EL (cell line): ENCODE data around the gene SH3RF2.

Experiments
- DNase-seq: peaks from one replicate; pipeline ENCODE4 v3.0.0-alpha.2; 2016

SH3RF2 gene

DNA sequence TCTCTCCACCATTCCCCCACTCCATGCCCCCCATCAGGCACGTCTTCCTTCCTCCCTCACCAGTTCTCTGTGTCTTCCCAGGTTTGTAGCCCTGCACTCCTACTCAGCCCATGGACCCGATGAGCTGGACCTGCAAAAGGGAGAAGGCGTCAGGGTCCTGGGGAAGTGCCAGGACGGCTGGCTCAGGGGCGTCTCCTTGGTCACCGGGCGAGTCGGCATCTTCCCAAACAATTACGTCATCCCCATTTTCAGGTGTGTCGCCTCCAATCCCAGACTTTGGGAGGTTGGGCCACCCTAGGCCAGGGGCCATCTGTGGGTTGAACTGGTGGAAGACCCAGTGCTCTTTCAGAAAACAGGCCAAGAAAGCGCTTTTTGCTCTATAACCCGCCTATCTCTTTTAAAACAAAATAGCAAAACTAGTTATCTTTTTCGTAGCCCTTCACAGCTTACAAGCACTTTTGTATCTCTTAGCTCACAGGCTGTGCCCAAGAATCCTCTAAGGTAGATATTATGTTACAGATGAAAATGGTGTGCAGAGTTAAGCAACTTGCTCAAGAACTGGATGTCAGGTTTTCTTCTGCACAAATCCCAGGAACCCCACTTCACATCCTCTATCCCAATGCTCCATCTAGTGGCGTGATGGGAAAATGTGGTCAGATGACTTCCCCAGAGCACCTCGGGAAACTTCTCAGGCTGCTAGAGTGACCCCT is 112.8 kb downstream of the SH3RF2 start:
- DNase-seq, result peak; percentile 76

DNA sequence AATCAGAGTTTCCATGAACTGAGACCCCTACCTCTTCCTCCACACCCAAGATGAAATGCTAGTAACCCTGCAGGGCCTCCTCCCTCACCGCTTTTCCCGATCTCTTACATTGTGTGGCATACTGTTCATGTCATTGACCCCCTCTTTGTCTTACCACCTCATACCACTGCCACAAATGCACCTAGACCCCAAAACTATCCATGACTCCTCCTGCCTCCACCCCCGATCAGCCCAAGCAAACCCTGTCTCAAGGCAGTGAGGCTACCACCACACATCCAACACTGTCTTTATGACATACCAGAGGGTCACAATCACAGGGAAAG is 113.3 kb downstream of the SH3RF2 start:
- no peak for DNase-seq

DNA sequence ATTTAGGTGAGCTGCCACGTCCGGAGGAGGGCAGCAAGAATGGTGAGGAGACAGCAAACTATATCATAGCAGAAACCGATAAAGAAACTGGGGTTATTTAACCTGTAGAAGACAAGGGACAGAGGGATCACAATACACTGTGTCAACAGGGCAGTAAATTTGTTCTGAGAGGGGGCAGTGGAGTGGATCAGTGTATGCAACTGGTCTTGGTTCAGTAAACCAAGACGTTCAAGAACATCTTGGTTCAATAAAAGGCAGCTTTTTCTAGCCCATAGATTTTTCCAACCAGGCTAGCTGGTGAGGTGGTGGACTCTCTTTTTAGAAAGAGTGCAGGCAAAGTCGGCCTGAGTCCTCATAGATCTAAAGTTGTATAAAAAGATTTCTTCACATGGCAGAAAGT is 113.7 kb downstream of the SH3RF2 start:
- DNase-seq, result no peak

DNA sequence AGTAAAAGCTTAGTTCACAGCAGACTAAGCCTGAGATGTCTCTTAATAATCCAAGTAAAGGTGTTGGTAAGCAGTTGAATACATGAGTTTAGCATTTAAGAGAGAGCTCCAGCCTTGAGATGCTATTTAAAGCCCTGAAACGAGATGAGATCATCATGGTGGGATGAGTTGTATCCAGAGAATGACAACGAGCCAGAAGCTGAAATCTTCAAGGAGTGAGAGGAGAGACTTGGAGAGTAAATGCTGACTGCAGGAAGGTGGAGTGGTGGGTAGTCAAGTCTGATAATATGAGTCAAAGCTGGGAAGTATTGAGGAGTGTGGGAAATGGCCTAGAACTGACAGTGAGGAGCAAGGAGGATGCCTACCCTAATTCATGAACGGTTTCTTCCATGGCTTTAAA is 115.3 kb downstream of the SH3RF2 start:
- peak; percentile 69 for DNase-seq

DNA sequence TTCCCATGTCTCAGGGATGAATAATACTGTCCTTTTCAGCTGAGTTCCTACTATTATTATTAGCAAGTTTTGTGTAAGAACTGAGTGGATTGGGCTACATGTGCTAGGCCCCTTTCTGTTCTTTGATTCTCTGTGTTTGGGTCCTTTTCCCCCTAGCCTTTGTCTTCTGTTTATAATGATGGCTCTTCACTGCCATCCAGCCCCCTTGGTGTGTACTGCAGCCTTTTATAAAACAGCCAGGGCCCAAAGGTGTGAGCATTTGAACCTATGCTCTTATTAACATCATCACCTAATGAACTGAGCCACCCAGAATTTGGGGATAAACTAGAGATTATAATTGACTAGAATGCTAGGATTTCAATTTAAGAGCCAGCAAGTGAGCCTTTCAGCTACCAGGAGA is 116.4 kb downstream of the SH3RF2 start:
- no peak for DNase-seq

DNA sequence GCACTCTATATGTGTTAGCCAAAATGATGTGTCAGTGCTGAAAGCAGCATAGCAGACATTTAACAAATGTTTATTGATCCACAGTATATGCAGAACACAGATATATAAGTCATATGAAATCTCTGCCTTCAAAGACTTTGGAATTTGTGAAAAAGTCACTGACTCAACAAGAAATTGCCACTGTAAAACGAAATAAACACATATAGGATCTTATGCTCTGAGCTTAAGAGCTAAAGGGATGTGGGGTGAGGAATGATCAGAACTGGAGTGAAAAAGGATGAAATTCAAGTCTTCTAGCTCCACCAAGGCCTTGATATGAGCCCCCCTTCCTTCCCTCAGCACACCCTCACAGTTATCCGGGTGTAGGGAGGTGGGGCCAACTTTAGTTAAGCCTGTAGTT is 119.1 kb downstream of the SH3RF2 start:
- no peak for DNase-seq

DNA sequence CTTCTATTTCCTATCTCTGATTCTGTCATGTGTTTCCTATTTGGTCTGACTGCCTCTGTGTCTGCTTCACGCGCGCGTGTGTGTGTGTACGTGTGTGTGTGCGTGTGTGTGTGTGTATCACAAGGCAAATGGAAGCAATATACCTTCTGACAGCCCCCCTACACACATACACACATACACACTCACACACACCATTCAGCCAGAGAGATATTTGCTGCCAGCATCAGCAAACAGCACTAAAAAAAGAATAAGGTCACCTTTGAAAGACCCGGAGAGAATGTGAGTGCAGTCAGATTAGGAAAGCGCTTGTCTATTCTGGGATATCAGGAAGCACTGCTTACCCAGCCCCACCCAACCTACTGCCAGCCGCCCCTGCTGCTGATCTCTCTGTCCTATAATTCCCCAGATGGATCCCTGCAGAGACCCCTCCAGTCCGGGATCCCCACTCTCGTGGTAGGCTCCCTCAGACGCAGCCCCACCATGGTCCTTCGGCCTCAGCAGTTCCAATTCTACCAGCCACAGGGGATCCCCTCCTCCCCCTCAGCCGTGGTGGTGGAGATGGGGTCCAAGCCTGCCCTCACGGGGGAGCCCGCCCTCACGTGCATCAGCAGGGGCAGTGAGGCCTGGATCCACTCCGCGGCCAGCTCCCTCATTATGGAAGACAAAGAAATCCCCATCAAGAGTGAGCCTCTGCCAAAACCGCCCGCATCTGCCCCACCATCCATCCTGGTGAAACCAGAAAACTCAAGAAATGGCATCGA is 123.3 kb downstream of the SH3RF2 start:
- DNase-seq, result no peak

DNA sequence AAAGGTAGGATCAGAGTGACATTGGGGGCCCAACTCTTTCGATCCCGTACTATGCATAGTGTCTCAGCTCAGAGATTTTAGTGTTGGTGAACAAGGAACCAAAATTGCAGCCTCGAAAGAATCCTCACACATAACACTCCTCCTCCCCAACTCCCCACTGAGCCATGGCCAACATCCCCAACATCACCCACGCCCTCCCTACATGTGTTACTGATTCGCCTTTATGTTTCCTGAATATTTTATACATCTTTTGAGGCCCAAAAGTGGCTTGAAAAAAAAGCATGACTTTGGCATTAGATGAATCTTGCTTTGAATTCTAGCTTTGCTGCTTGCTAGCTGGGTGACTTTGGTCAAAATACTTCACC is 123.8 kb downstream of the SH3RF2 start:
- DNase-seq, result no peak

DNA sequence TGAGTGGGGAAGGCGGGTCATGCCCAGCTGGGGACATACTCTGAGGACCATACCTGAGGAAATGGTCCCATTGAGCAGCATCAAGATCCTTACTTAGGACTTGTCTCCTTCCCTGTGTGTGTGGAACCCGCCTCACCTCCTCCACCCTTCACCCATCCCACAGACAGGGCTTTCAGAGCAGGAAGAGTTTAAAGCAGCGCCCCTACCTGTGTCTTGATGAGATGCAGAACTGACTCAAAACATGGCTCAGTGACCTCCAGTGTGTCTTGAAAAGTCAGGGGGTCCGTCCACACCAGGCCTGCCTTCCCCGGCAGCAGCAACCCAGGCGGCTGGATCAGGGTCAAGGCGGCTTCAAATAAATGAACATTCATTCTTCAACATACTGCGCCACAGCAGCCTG is 130.6 kb downstream of the SH3RF2 start:
- no peak for DNase-seq

DNA sequence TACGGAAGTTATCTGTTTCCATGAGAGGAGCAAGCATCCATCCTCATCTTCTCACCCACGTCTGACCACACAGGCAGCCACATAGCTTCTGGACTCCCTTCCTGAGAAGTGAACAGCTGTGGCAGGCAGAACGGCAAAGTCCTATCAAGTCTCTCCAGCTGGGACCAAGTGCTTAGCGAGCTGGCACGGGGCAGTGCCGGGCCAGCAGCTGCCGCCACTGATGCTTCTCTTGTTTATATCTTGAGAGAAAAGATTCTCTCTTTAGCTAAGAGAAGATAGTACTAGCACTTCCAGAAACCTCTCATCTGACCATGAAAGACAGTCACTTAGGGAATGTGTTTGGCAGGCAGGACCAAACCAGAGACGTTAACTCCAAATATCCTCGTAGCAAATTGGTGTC is 131.8 kb downstream of the SH3RF2 start:
- DNase-seq, result no peak

DNA sequence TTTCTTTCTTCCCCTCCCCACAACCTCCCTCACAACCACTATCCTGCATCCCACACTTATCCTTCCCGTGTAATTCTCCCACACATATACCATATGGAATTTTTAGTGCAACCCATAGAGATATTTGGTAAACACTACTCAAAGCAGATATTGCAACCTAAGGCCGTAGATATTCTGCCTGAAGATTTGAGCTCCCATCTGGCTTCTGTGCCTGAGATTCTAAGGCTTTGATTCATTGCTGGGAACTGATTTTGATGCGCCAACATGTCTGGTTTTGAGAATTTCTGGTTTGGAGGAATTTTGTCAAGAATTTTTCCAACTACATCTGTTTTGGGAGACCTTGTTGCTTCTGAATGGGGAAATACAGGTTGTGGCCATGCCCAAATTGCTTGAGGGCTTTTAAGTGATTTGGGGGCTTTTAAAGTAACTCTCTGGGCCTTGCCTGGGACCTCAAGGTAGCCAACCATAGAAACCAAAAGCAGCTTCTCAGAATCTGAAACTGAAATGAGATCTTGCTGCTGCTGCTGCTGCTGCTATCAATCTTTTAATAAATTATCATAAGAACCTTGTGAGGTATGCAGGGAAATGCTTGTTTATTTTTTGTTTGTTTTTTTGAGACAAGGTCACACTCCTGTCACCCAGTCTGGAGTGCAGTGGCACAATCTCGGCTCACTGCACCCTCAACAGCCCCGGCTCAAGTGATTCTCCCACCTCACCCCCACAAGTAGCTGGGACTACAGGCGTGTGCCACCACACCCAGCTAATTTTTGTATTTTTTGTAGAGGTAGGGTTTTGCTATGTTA is 132.8 kb downstream of the SH3RF2 start:
- no peak for DNase-seq

DNA sequence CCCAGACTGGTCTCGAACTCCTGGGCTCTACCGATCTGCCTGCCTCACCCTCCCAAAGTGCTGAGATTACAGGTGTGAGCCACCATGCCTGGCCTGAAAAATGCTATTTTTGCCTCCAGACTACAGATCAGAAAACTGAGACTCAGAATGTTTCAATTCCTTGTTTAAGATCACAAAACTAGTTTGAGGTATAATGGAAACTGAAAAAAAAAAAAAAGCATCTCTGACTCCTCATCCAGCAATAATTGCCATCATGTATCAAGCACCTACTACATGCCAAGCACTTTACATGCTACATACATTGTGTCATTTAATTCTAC is 133.4 kb downstream of the SH3RF2 start:
- no peak for DNase-seq

DNA sequence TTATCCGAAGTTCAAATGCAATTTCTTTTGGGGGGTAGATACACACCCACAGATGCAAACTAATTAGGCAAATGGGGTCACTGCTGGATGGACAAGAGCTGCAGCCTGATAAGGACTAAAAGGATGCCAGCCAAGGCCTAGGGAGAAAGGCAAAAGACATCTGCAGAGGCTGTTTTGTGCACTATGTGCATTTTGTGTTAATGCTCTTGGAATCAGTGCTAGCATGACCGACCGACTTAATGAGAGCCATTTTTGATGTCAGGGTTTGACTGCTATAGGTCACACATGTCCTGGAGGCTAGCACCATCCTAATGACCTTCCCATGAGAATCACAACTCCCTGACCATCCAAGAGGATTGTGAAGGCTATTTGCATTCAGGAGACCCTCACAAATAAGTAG is 134.4 kb downstream of the SH3RF2 start:
- no peak for DNase-seq

DNA sequence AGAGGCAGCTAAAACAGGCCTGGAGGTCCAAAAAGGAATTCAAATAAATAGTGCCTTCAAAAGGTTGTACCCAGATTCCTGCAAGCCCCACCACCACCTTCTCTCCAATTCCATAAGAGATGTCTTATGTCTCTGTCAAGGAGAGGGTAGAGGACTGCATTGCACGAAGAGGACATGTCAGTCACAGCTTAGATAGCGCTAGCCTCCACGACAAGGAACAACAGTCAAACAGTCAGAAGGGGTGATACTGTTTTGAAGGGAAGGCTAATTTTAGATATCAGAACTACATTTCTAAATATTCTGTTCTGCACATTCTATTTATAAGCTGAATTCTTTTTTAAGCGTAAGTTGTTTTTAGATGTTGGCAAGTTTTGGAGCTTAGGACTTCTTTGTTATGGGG is 134.8 kb downstream of the SH3RF2 start:
- no peak for DNase-seq

DNA sequence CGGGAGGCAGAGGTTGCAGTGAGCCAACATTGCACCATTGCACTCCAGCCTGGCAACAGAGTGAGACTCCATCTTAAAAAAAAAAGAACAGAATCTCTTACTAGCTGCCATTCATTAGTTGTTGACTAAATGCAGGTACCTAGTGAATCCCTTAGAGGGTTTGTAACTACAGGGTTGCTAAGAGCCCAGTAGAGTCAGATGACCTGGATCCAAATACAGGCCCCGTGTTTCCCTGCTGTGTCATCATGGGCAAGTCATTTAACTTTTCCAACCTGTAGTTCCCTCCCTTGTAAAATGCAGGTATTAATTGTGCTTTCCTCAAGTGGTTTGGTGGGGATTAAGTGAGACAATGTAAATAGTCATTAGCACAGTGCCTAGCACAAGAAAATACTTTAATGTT is 136.2 kb downstream of the SH3RF2 start:
- DNase-seq, result no peak

DNA sequence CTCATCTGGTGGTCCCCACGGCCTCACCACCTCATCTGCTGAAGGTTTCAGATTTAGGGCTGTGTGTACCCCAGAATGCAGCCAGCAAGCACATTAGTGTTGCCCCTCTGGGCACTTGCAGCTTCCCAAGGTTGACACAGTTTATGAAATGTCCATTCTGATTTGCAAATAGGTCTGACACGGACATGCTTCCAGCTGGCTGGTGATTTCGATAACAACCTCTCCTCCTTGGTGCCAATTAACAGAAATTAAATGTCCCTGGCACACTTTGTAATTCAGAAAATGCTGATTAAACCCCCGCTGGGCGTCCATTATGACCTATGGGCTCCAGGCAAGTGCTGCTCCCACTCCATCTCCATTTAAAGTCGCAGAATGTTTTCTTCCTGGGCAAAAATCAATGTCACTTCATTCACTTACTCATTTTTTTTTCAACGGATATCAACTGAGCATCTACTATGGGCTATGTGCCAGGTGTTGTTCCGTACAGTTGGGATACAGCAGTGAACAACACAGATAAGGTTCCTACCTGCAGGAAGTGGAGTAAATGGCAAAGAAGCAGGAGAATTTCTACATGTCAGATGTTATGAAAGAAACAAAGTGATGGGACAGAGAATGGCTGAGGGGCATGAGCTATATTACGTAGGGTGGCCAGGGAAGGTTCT is 137.0 kb downstream of the SH3RF2 start:
- DNase-seq, result no peak

DNA sequence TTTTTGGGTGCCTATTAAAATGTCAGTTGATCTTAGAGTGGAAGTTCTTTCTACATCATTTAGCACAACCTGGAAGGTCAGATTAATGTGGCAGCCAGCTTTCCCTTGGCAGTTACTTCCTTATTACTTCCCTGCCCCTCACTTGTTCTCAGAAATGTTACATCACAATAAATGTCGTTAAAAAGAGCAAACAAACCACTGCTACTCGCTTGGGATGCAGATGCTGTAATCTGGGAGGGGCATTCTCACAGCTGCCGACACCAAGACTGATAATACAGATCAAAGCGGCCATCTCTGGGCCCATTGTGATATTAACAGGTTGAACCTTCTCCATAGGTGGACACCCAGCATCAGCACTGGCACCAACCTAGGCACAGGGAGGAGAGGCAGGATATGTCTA is 139.7 kb downstream of the SH3RF2 start:
- DNase-seq, result no peak

DNA sequence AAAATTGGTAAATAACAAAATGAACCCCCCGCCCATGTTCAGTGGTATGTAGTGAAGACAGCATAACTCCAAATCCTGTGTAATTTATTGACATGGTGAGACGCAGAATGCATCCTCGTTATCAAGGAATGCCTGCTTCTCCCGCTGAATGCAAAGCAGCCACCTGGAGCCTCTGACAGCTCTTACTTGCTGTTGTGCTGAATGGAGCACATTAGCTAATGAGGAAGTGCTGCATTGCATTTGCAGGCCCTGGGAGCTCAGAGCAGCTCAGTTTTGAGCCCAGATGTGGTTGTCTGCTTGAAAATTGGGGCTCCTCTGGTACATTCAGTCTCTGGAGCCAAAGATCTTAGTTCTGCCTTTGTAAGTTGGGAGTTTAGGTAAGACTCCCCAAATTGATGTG is 140.1 kb downstream of the SH3RF2 start:
- DNase-seq, result no peak

DNA sequence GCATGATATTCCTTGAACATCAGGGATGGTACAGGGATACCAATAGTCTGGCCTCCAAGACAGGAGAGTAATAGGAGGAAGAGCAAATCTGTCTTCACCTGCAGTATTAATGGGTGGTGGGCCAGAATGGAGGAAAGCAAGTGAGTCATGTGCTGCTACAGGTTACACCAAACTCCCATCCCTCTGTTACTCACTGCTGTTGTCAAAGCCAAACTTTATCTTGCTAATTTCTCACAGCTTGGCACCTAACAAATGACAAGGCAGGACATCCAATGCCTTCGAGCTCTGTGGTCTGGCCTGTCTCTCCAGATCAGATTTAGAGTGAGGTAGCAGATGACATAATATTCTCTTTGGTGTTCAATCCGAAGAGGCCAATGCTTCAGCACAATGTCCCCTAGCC is 142.2 kb downstream of the SH3RF2 start:
- no peak for DNase-seq

DNA sequence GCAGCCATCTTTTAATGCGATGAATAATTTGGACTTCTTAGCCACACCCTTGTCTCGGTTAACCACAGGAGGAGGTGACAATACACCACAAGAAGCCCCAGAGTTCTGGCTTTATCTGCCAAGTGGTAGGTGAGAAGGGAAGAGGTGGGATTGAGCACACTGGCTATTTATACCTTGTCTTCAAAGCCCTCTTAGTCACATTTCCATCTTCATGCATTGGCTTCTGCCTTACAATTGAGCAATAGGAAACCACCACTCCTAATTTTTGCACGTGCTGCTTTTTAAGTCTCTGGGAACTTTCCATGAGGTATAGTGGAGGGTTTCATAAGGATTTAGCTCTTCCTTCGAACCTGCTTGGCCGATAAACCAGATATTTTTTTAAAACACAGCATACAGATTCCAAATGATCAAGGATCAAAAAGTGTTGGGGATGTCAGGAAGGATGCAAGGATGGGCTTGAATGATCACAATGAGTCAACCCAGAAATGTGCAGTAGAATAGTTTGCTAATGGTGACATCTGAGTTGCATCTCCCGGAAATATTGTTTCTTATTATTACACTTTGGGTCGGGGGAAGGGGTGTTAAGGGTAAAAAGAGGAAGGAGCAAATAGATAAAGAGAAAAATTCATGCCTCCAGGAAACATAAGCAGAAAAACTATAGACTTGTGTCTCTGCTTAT is 143.5 kb downstream of the SH3RF2 start:
- no peak for DNase-seq

DNA sequence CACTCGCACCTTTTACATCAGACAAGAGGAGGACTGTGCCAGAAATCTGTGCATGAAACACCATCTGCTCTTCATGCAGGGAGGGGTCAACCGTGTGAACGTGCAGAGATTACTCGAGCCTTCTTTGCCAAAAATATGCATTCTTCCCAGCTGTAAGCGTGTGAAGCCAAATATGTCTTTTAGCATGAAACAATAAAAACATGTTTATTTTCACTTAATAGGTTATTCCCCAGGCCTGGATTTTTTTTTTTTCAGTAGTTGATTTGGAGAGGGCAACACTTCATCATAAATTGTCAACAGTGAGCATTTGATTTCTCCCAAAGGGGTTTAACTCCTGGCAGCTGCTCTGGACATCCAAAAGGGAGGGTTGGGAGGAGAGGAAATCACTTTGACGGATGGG is 145.2 kb downstream of the SH3RF2 start:
- no peak for DNase-seq

DNA sequence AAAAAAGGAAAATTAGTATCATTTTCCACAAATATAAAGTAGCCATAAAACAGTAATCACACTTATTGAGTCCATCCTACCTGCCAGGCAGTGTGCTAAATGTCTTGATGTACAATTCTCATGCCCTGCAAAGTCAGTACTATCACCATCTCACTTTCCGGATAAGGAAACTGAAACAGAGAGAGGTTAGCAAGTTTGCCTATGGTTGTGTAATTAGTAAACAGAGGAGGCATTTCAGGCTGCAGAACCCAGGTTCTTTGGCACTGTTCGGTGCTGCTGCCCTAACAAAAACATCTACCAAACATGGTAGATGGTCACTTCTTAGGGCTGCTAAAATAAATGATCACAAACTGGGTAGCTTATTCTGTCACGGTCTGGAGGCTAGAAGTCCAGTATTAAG is 146.4 kb downstream of the SH3RF2 start:
- DNase-seq, result no peak

DNA sequence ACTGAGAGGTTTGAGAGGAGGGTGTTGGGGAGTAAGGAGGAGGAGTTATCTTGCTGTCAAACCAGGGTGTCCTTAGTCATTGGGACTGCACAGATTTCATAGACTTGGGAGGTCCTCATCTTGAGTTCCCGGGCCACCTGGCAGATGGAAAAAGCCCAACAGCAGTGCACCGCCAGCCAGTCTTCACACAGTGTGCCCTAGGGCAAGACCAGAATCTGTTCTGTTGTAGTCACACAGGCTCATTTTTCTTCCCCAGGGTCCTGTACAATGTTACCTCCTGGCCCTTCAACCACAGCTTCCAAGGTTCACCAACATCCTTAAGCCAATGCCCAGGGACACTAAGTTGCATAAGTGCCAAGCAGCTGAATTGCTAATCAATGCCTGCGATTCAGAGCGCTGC is 148.0 kb downstream of the SH3RF2 start:
- DNase-seq, result no peak
